Ovary (tissue), 9 donors: ENCODE results near the gene IRX5. TPM values are rescaled to one million over a fixed set of nuclear protein-coding genes. Genes with fewer than 3 reads are reported as not detected.

Experiments
- DNase-seq, 5 donors: peaks; one replicate each; pipeline ENCODE4 v3.0.0-alpha.2; 2019 to 2020
- H3K27ac ChIP-seq, 2 donors: fragments of 200-600 bp; one replicate each; pipeline versions ENCODE4 v1.5.1 to v1.8.0; 2019 to 2022
- H3K27me3 ChIP-seq: fragments of 200-600 bp; one replicate; pipeline ENCODE4 v1.8.0; 2022
- H3K36me3 ChIP-seq: fragments of 200-600 bp; sonication (generic); one replicate; pipeline ENCODE4 v1.5.1; 2019
- H3K4me1 ChIP-seq: one replicate; pipeline ENCODE4 v1.8.1; 2013; ENCODE audit warnings: mild to moderate bottlenecking, moderate library complexity; ENCODE audit not compliant: insufficient read depth
- H3K4me3 ChIP-seq: fragments of 200-600 bp; sonication (generic); one replicate; pipeline ENCODE4 v1.5.1; 2017
- H3K9me3 ChIP-seq, 2 donors: fragments of 200-600 bp in 1 of 2; sonication (generic) in 1 of 2; one replicate each; pipeline versions ENCODE4 v1.5.1 to v1.8.1; 2013 to 2019; ENCODE audit warnings: mild to moderate bottlenecking in 1 of 2, moderate library complexity in 1 of 2
- CTCF ChIP-seq, 3 donors: fragments of 450-650 bp in 2 of 3; fragments of 200-600 bp in 1 of 3; IDR thresholded peaks; one replicate each; pipeline versions ENCODE4 v1.5.1 to v1.8.0; 2016 to 2022; ENCODE audit warnings: antibody characterized with exemption in 3 of 3, mild to moderate bottlenecking in 1 of 3
- EP300 ChIP-seq: sonication (generic); formaldehyde crosslinking; IDR thresholded peaks from one replicate; pipeline ENCODE4 v1.6.1; 2017; ENCODE audit warnings: antibody characterized with exemption
- POLR2A ChIP-seq: fragments of 450-650 bp; IDR thresholded peaks from one replicate; pipeline ENCODE4 v1.6.1; 2017; ENCODE audit warnings: antibody characterized with exemption, mild to moderate bottlenecking, moderate library complexity
- WGBS, 3 donors: extraction: QIAGEN DNeasy Blood & Tissue Kit in 1 of 3; methylation state at CpG; one replicate each; pipeline versions ENCODE4 v1.1.5 to v1.1.7; 2013 to 2017; 5-methylcytosine and 5-hydroxymethylcytosine counted together
- intact Hi-C, 4 donors: fragments of 100-400 bp; cut with DNase I; formaldehyde crosslinking; loops; one replicate each; pipeline versions ENCODE4 v1.11.0 to v1.15.1; 2022 to 2023
- polyA plus RNA-seq, 2 donors: library from polyadenylated mRNA; stranded (reverse); fragments of 200-250 nt in 1 of 2; fragments of 350-450 nt in 1 of 2; fragmentation: Illumina TruSeq in 1 of 2; extraction: RNeasy Lipid Tissue Mini Kit (QIAGEN cat#74804) in 1 of 2; gene quantifications; one replicate each; pipeline ENCODE4 v1.2.3, GENCODE V29; 2013 to 2014
- total RNA-seq, 7 donors: library from RNA; depleted of rRNA in 2 of 7; stranded (reverse); fragments of >200 nt in 2 of 7; fragmentation: NEBNext Ultra II Directional in 3 of 7; extraction: Animal tissue kit (Norgen Biotek cat#: 25700) in 3 of 7; gene quantifications; one replicate each; pipeline versions ENCODE4 v1.1.0 to v1.2.4, GENCODE V29; 2016 to 2023
- donor health status: DM: no; HTN: no; CAD: no; lungs with moderate emphysema.
- donor health status: DM: no; HTN: no; CAD: no.
- donor health status: Bipolar disorder and iron deficiency.
- donor health status: DM: yes; HTN: yes; CAD: no.
- donor health status: DM: no; HTN: no; CAD: no.
- donor health status: DM: yes; HTN: yes; CAD: no.

The IRX5 gene
- total and polyA plus RNA-seq, 9 donors: 0.35 to 9.7 (median 0.88) TPM

- no peaks in the 10 kb centered on the region for H3K27me3 ChIP-seq
- no peaks in the 10 kb centered on the region for H3K36me3 ChIP-seq
- TF ChIP-seq EP300 (no peak), POLR2A (no peak), CTCF (IDR thresholded peaks at IDR 0.05) (no peak)
- no peak overlapping the region for H3K27ac ChIP-seq
- no peak for DNase-seq
- no peak overlapping the region for H3K4me3 ChIP-seq
- 67 to 70% (median 69%) methylated on average over 5 of the region's 5 CpGs for WGBS, 3 donors
- H3K9me3 ChIP-seq: no peaks in the 10 kb centered on the region
- intact Hi-C loops: no loop called here
- H3K4me1 ChIP-seq: no peaks in the 10 kb centered on the region
These were observed 50.2 kb downstream of the IRX5 start for GRCh38 chr16:54980821-54981220.
